HG03520 (cell line): ENCODE data around the gene PLCH2.

Experiments used
- ATAC-seq: cut with Tn5 transposase; IDR thresholded peaks from one replicate; pipeline ENCODE4 v1.9.1; 2021; ENCODE audit warnings: mild to moderate bottlenecking, moderate library complexity; ENCODE audit not compliant: unreplicated experiment

PLCH2 gene

DNA sequence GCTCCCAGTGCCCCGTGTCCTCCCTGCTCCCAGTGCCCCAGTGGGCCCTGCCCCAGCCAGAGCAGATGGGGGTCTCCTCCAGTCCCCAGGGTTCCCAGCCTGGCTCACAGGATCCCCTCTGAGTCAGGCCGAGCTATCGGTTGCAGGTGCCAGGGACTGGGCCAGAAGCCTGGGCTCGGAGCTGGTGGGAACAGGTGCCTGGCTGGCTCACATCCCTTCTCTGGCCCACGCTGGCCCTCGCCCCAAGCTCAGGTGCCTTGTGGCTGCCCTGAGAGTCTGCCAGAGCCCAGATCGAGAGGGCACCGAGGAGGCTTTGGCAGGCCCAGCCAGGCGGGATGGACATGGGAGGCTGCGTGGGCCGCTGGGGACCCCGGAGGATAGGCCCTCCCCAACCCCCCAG is 18.9 kb downstream of the PLCH2 start:
- ATAC-seq, result no peak

DNA sequence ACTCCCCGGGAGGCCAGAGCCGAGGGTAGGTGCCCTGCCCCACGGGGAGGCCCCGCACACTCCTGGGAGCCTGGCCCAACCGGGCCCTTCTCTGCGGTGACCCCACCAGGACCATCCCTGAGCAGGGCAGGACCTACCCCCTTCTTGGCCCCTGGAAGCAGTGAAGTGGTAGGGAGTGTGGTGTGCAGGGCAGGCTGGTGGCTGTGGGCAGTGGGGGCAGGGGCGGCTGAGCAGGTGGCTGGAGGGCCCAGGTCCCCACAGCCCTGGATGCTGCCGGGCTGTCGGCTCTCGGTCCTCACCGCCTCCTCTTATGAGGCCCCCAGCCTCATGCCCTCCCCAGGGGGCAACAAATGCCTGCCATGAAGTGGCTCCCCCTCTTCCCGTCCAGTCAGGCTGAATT is 19.5 kb downstream of the PLCH2 start:
- no peak for ATAC-seq

DNA sequence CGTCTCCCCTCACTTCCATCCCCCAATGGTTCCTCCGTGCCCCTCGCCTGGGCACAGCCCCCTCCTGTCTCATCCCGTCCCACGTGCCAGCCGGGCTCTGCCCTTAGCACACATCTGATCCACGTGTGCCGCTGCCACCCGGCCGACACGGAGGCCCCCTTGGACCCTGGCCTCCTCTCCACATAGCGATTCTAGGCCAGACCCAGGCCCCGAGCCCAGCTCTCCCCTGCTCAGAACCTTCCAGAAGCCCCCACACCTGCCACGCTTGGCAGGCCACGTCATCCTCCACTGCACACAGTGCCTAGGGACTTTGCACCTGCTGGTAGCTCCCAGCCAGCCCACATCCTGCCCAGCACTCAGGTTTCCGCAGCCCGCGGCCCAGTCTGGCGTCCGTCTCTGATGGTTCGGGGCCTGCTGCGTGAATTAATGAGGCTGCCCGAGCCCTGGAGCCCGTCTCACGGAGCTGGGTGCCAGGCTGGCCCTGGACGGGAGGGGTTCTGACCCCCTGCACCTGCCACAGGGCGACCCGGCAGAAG is 20.1 kb downstream of the PLCH2 start:
- ATAC-seq, result no peak

DNA sequence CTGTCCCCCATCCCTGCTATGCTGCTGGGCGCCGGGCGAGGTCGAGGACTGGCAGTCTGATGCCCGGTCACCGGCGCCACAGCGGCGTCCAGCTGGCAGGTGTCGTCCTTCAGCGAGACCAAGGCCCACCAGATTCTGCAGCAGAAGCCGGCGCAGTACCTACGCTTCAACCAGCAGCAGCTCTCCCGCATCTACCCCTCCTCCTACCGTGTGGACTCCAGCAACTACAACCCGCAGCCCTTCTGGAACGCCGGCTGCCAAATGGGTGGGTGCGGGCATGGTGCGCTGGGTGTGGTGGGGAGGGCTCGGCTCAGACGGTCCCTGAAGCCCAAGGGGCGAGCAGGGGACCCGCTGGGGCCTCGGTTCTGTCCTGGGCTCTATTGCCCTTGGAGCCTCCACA is 20.7 kb downstream of the PLCH2 start:
- ATAC-seq, result no peak

DNA sequence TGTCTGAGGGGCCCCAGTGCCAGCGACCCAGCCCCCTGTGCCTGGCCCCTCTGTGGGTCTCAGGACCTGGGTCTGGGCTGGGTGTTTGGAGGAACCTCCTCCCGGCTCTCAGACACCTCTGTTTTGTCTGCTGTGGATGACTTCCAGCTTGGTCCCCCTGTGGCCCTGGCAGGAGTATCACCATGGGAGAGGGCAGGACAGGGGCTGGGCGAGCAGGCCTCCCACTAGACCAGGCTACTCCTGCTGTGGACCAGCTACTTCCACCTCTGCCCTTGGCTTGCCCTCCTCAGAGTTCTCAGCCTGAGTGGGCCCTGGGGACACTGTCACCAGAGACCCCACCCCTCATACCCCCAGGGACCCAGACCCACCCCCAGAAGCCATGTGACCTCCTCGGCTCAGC is 21.8 kb downstream of the PLCH2 start:
- no peak for ATAC-seq

DNA sequence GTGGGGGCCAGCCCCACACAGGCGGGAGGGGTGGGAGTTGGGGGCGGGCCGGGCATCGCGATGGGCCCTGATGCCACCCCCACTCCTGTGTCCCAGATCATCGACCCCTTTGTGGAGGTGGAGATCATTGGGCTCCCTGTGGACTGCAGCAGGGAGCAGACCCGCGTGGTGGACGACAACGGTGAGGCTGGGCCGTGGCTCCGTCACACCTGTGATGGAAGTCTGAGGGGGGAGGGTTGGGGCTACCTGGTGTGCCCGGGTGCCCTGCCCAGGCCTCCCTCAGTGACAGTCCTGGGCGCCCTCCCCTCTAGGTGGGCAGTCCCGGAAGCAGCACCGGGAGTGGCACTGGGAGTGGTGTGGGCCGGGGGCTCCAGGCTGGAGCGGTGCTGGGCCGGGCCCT is 22.6 kb downstream of the PLCH2 start:
- ATAC-seq, result no peak

DNA sequence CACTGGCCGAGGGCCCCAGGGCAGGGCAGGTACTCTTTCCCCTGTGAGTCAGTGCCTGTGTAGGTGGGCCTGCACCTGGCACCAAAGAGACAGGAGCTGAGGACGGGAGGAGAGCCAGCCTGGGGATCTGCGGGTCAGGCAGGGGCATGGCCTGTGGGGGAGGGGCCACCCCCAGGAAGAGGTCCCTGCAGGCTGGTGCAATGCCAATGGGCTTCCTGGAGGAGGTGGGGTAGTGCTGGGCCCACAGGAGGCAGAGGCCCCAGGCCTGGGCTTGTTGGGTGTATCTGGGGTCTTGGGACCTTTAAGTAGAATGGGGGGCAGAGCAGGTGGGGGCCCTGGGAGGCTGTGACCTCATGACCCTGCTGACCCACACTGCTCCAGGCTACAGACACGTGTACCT is 23.2 kb downstream of the PLCH2 start:
- no peak for ATAC-seq

DNA sequence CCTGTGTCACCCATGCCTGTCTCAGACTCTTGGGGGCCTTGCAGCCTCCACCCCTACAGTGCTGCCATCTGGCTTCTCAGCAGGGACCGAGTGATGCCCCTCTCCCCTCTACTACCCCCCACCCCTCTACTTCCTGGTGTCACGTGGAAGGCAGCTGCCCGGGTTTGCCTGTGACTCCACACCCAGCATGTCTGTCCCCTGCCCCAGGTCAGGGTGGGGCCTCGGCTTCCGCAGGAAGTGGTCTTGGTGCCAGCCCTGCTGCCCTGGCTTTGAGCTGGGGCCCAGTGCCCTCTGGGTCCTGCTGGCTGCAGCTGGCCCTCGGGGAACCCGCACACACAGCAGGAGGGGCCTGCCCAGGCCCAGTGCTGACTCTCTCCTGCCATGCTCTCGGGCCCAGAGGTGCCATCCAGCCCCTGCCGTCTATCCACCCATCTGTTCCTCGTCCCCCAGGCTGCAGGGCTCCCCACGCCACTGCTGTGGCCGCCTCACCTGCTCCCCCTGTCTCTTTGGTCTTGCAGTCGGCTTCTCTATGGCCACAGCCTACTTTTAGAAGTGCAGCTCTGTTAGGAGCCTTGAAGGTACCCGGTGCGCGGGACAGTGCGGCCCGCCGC is 24.0 kb downstream of the PLCH2 start:
- ATAC-seq, result no peak

DNA sequence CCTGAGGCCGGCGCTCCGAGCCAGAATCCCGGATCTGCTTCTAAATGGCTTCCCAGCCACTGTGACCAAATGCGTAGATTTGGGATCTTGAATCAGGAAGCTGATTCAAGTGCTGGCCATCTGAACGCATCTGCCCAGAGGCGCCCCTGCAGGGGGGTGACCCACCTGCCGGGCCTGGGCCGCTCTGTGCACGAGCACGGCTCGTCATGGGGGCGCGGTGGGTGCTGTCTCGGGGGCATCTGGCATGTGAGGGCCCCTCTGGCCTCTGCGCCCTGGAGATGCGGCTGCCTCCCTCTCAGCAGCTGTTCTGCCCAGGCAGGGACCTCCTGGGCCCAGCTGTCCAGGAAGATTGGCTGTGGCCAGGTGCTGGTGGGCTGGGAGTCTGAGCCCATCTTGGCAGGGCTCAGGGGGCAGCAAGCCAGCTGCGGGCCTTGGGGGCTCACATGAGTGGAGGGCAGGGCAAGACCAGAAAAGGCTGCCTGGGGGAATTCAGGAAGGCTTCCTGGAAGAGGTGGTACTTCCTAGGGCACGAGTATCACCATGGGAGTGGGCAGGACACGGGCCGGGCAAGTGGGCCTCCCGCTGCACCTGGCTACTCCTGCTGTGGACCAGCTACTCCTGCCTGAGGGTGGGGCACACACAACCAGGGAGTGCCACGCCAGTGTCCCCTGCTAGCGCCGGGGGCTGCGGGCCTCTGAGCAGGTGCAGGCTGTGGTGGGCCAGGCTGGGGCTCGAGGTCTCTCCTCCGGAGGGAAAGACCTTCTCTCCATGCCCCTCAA is 25.1 kb downstream of the PLCH2 start:
- ATAC-seq, result no peak

DNA sequence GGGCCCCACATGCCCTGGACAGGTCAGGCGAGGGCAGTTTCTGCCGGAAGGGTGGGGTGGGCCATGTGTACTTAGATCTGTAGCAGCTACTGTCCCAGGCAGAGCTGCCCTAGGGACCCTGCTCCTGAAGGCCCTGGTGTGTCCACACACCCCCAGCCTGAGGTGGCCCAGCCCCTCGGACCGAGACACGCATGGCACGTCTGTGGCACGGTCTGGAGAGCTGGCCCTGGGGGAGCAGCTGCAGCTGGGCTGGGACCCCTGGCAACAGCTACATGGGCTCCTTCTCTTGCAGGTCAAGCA is 25.7 kb downstream of the PLCH2 start:
- no peak for ATAC-seq

DNA sequence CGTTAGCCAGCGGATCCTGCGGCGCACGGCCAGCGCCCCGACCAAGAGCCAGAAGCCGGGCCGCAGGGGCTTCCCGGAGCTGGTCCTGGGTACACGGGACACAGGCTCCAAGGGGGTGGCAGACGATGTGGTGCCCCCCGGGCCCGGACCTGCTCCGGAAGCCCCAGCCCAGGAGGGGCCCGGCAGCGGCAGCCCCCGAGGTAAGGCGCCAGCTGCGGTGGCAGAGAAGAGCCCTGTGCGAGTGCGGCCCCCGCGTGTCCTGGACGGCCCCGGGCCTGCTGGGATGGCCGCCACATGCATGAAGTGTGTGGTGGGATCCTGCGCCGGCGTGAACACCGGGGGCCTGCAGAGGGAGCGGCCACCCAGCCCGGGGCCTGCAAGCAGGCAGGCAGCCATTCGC is 26.1 kb downstream of the PLCH2 start:
- ATAC-seq, result no peak

DNA sequence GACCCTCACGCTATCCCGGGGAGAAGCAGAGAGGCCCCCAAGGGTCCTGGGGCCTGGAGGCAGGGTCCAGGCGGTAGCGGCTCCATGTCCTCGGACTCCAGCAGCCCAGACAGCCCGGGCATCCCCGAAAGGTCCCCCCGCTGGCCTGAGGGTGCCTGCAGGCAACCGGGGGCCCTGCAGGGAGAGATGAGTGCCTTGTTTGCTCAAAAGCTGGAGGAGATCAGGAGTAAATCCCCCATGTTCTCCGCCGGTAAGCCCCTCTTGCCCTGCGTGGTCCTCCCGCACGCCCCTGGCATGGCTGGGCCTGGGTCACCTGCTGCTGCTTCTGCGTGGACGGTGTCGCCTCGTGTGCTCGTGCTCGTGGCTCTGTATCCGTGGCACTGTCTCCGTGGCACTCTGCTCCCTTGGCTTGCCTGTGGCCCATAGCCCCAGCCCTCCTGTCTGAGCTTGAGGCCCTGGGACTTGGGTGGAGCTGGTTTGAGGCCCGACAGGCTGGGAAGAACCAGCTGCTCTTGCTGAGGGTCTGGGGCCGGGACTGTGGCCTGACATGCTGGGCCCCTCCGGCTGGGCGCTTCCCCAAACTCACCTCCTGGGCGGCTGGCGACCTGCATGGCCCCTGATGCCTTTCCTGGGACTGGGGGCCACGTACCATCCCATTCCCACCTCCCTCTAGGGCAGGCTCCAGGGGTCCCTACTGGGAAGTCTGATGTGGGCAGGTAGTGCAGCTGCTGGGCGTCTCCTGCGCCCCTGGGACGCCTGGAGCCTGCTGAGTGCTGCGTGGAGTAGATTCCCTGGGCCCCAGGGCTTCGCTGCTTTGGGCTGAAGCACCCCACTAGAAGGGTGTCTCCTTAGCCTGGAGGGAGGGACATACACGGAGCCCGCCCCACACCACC is 26.8 kb downstream of the PLCH2 start:
- no peak for ATAC-seq

DNA sequence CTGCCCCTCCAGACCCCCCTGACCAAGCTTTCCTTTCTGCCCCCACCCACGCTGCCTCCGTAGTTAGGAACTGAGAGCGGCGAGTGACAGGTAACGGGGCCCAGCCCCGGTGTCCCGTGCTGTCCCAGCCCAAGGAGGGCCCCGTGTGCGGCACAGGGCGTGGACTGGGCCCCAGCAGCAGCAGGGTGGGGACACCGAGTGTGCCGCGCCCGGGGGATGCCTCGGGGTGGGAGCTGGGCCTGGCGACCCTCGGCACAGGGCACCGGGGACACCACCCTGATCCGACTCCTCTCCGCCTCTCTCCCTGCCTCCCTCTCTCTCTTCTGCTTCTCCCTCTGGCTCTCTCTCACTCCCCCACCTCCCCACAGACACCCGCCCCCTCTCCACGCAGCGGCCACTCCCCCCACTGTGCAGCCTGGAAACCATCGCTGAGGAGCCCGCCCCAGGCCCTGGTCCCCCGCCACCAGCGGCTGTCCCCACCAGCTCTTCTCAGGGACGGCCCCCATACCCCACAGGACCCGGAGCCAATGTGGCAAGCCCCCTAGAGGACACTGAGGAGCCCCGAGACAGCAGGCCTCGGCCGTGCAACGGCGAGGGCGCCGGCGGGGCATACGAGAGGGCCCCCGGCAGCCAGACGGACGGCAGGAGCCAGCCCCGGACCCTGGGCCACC is 27.6 kb downstream of the PLCH2 start:
- ATAC-seq, result no peak

DNA sequence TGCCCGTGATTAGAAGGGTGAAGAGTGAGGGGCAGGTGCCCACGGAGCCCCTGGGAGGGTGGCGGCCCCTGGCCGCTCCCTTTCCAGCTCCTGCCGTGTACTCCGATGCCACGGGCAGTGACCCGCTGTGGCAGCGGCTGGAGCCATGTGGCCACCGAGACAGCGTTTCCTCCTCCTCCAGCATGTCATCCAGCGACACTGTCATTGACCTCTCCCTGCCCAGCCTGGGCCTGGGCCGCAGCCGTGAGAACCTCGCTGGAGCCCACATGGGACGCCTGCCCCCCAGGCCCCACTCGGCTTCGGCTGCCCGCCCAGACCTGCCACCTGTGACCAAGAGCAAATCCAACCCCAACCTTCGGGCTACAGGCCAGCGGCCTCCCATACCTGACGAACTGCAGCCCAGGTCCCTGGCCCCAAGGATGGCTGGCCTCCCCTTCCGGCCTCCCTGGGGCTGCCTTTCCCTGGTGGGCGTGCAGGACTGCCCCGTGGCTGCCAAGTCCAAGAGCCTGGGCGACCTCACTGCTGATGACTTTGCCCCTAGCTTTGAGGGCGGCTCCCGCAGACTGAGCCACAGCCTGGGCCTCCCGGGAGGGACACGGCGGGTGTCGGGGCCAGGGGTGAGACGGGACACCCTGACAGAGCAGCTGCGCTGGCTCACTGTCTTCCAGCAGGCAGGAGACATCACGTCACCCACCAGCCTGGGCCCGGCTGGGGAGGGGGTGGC is 28.3 kb downstream of the PLCH2 start:
- no peak for ATAC-seq

DNA sequence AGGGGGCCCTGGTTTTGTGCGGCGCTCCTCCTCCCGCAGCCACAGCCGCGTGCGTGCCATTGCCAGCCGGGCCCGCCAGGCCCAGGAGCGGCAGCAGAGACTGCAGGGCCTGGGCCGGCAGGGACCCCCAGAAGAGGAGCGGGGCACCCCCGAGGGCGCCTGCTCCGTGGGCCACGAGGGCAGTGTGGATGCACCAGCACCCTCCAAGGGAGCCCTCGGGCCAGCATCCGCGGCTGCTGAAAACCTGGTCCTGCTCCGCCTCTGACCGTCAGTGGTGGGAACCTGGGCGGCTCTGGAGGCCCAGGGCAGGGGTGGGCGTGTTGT is 28.8 kb downstream of the PLCH2 start:
- ATAC-seq, result no peak

DNA sequence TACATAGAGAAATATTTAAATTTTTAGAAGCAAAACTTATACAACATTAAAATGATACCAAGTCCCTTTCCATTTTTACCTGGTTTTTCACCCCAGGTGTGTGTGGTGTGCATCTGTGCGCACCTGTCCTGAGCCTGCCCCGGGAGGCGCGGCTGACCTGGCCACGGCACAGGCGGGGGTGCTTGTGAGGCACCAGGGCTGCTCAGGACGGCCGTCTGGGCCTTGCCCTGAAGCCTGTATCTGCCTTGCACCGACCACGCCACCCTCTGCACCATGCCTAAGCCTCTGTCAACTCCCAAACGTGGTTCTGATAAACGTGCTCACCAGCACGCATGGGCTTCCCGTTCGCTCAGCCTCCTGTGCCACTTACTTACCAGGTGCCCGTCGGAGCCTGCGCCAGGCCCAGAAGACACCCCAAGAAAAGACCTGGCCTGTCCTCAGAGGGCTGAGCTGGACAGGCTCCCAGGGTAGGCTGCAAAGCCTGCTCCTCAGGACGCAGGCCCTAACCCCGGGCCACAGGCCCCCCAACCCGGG is 29.4 kb downstream of the PLCH2 start:
- no peak for ATAC-seq

DNA sequence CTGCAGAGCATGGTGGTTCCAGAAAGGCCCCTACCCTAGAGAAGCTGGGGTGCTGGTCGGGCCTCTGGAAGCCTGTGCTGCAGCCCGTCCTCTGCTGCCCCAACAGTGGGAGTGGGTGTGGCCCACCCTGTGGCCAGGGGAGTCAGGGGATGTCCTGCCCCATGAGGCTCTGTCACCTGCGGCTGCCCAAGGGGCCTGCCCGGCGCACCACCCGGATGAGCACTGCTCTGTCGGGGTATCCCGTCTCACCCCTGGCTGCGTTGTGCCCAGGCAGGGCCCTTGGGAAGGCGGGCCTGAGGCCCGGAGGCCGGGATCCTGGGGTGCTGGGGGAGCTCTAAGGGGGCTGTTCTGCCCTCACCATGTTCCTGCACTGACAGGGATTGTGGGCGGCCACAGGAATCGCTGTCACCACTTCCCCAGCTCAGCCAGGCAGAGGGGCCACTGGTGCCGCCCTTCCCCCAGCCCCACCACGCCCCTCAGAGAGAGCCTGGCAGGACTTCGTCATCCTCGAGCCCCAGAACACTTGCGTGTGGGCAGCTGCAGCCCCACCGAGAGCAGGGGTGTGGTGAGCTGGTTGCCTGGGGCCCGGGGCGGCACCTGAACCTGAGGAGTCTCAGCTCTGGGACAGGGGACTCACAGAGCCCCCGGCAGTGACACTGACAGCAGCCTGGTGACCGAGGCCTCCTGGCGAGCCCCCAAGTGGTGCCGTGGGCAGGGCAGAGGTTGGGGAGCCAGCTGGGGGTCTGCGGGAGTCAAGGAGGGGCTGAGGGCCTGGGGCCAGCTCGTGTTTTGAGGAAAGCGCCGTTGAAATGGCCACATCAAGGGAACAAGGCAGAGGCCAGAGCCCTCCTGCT is 30.1 kb downstream of the PLCH2 start:
- ATAC-seq, result no peak

DNA sequence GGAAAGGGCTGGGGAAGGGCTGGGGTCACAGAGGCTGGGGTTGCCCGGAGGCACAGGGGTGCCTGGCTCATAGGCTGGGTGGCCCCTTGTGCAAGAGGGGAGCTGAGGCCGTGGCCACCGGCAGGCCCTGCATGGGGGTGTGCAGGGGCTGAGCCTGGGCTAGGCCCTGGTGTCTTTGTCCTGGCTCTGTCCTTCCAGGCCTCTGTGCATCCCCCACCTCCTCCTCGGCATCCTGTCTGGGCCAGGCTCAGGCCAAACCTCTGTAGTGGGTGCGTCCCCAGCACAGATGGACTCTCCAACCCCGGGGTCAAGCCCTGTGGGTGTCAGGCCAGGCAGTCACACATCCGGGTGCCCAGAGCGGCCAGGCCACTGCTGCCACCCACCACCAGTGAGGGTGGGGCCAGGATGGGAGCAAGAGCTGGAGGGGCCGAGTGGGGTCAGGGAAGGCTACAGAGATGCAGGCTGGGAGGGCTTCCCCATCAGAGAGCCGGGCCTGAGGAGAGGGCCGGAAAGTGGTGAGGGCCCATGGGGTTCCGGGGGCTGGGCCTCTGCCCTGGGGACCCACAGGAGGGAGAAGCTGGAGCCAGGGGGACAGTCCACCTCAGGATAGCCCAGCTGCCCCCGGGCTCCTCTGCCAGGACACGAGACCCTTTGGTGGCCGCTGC is 30.9 kb downstream of the PLCH2 start:
- no peak for ATAC-seq

DNA sequence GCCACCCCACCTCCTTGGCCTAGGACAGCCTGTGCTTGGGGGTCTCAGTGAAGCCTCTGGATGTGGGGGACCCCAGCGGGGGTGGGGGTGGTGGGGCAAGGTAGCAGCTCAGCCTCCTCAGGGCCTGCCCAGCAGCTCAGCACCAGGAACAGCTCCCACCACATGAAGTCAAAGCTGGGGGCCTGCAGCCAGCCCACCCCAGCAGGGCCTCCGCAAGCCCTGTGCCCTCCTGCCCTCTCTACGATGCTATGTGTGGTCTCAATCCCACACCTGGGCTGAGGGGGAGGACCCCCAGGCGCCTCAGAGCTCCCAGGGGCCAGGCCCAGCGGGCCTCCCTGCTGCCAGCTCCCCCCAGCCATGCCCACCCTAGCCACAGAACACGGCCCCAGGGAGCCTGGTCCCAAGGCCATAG is 31.7 kb downstream of the PLCH2 start:
- ATAC-seq, result no peak
